HG03565 (cell line): Measurements from ENCODE around the gene GASK1B.

Experiments used
- ATAC-seq: cut with Tn5 transposase; IDR thresholded peaks from one replicate; pipeline ENCODE4 v1.9.1; 2021; ENCODE audit warnings: mild to moderate bottlenecking, moderate library complexity; ENCODE audit not compliant: unreplicated experiment

GASK1B gene

GRCh38 chr4:158189422-158189821 is 16.6 kb upstream of the GASK1B start:
- ATAC-seq: no peak

GRCh38 chr4:158186815-158187214 is 14.0 kb upstream of the GASK1B start:
- no peak for ATAC-seq

- no peak for ATAC-seq
These were observed 9.9 kb upstream of the GASK1B start for GRCh38 chr4:158182736-158183135.

- ATAC-seq: no peak
These were observed 9.1 kb upstream of the GASK1B start for GRCh38 chr4:158181906-158182305.

GRCh38 chr4:158179465-158179864 is 6.6 kb upstream of the GASK1B start:
- ATAC-seq: no peak

GRCh38 chr4:158176776-158177175 is 4.0 kb upstream of the GASK1B start:
- ATAC-seq: no peak

- no peak for ATAC-seq
These were observed 3.3 kb upstream of the GASK1B start for GRCh38 chr4:158176108-158176507.

GRCh38 chr4:158170691-158171561 is 1.9 kb downstream of the GASK1B start:
- no peak for ATAC-seq

GRCh38 chr4:158169931-158170690 is 2.7 kb downstream of the GASK1B start:
- ATAC-seq: no peak

- no peak for ATAC-seq
These were observed 3.3 kb downstream of the GASK1B start for GRCh38 chr4:158169506-158169905.

- no peak for ATAC-seq
These were observed 4.2 kb downstream of the GASK1B start for GRCh38 chr4:158168606-158169005.

- ATAC-seq: no peak
These were observed 6.1 kb downstream of the GASK1B start for GRCh38 chr4:158166701-158167100.

- ATAC-seq: no peak
These were observed 8.0 kb downstream of the GASK1B start for GRCh38 chr4:158164768-158165213.

- ATAC-seq: no peak
These were observed 8.7 kb downstream of the GASK1B start for GRCh38 chr4:158163941-158164767.

- ATAC-seq: no peak
These were observed 10.2 kb downstream of the GASK1B start for GRCh38 chr4:158162631-158163030.

- no peak for ATAC-seq
These were observed 11.1 kb downstream of the GASK1B start for GRCh38 chr4:158161551-158162354.

- no peak for ATAC-seq
These were observed 13.1 kb downstream of the GASK1B start for GRCh38 chr4:158159718-158160094.

GRCh38 chr4:158159054-158159717 is 13.6 kb downstream of the GASK1B start:
- peak; percentile 43 for ATAC-seq

GRCh38 chr4:158157412-158157811 is 15.4 kb downstream of the GASK1B start:
- no peak for ATAC-seq
